Hematopoietic multipotent progenitor cell treated with erythropoietin and hydrocortisone succinate and interleukin-3 and kit ligand, for 15 days (in vitro differentiated cells): ENCODE data around the gene ARHGEF28.

ENCODE experiments used
- DNase-seq: peaks from one replicate; pipeline ENCODE4 v3.0.0-alpha.2; 2015; ENCODE audit warnings: low spot score

The ARHGEF28 gene

GRCh38 chr5:73619606-73620333 lies 6.2 kb upstream of the ARHGEF28 start:
- DNase-seq, result no peak

GRCh38 chr5:73620334-73620687 lies 5.7 kb upstream of the ARHGEF28 start:
- DNase-seq, result no peak

- DNase-seq, result no peak
Observed at GRCh38 chr5:73623060-73623459, 2.9 kb upstream of the ARHGEF28 start.

GRCh38 chr5:73623901-73624404 lies 2.0 kb upstream of the ARHGEF28 start:
- DNase-seq, result no peak

- DNase-seq, result no peak
Observed at GRCh38 chr5:73624888-73625287, 1.1 kb upstream of the ARHGEF28 start.

GRCh38 chr5:73625372-73625943 lies 538 bp upstream of the ARHGEF28 start:
- no peak for DNase-seq

GRCh38 chr5:73626814-73627313 lies 868 bp downstream of the ARHGEF28 start:
- DNase-seq, result no peak

- DNase-seq, result no peak
Observed at GRCh38 chr5:73629456-73629855, 3.5 kb downstream of the ARHGEF28 start.

GRCh38 chr5:73630765-73631164 lies 4.8 kb downstream of the ARHGEF28 start:
- DNase-seq, result no peak

- DNase-seq, result no peak
Observed at GRCh38 chr5:73631500-73631899, 5.5 kb downstream of the ARHGEF28 start.

GRCh38 chr5:73633060-73633459 lies 7.1 kb downstream of the ARHGEF28 start:
- no peak for DNase-seq

- no peak for DNase-seq
Observed at GRCh38 chr5:73636408-73636807, 10.4 kb downstream of the ARHGEF28 start.

- DNase-seq, result no peak
Observed at GRCh38 chr5:73637565-73637964, 11.6 kb downstream of the ARHGEF28 start.

- DNase-seq, result no peak
Observed at GRCh38 chr5:73638344-73639095, 12.5 kb downstream of the ARHGEF28 start.

GRCh38 chr5:73640861-73641320 lies 14.9 kb downstream of the ARHGEF28 start:
- no peak for DNase-seq

- DNase-seq, result no peak
Observed at GRCh38 chr5:73641811-73642210, 15.8 kb downstream of the ARHGEF28 start.

- DNase-seq, result no peak
Observed at GRCh38 chr5:73642344-73642743, 16.3 kb downstream of the ARHGEF28 start.

GRCh38 chr5:73644385-73644963 lies 18.5 kb downstream of the ARHGEF28 start:
- DNase-seq, result no peak

- no peak for DNase-seq
Observed at GRCh38 chr5:73647721-73648120, 21.7 kb downstream of the ARHGEF28 start.

- DNase-seq, result no peak
Observed at GRCh38 chr5:73648515-73648914, 22.5 kb downstream of the ARHGEF28 start.

- DNase-seq, result no peak
Observed at GRCh38 chr5:73649926-73650325, 23.9 kb downstream of the ARHGEF28 start.

GRCh38 chr5:73652391-73652790 lies 26.4 kb downstream of the ARHGEF28 start:
- DNase-seq, result no peak
